Putamen (tissue), 1 donor: ENCODE data around the gene RRAS.
A peak's percentile ranks its signal among the peaks of the same experiment; 100 is the strongest.

Source experiments
- DNase-seq: peaks from one replicate; pipeline ENCODE4 v3.0.0-alpha.2; 2016; ENCODE audit warnings: low spot score

The RRAS gene

GRCh38 chr19:49677231-49677900 is 37.4 kb upstream of the RRAS start, which contains the start of gene PRMT1:
PRMT1 (plus strand) TSS chr19:49677271; CDS start chr19:49677281, 10 bp downstream.
- no peak for DNase-seq

DNA sequence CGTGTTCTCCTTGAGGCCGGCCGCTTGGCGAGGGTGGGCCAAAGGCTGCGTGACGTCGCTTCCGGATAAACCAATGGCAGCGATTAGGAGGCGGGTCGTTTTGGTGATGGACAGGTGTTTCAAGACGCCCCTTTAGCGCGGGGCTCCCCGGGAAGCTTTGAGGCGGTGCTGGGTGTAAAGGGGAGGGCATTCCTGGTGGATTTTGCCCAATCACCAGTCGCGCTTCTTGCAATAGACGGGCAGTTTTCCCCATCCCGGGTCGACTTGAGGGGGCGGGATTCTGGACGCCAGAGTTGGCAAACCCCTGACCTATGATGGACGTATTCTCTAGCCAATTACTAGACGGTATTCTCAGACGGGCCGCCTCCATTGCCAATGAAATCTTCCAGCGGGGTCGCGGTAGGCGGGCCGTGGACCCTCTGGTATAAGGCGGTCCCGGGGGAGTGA is 36.9 kb upstream of the RRAS start:
- peak; percentile 100 for DNase-seq

GRCh38 chr19:49676136-49676783 is 36.3 kb upstream of the RRAS start:
- DNase-seq, result no peak

DNA sequence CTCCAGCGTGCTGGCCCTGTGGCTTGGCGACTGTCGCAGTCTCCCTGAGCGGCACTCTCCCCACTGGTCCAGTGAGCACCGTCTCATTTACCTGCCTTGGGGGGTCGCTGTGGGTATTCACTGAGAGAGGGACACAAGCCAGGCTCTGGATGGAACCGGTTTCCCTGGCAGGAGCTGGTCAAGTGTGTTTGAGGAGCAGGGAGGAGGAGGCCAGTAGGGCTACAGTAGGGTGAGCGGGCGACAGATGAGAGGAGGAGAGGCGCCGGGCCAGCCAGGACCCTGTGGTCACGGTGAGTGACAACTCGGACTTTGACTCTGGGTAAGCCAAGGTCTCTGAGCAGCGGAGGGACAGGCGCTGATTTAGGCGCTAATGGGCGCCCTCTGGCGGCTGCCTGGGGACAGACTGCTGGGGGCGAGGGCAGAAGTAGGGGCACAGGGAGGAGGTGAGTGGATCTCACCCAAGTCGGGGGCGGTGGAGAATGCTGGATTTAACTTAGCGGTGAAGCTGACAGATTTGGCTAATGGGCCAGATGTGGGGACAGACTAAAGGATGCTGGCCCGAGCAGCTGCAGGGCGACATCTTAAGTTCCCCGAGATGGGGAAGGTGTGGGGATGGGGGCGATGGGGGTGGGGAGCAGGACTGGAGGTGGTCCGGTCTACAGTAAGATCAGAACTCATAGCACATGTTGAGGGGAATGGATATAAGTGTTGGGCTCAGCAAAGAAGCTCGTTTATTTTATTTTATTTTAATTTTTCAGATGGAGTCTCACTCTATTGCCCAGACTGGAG is 32.4 kb upstream of the RRAS start:
- no peak for DNase-seq

DNA sequence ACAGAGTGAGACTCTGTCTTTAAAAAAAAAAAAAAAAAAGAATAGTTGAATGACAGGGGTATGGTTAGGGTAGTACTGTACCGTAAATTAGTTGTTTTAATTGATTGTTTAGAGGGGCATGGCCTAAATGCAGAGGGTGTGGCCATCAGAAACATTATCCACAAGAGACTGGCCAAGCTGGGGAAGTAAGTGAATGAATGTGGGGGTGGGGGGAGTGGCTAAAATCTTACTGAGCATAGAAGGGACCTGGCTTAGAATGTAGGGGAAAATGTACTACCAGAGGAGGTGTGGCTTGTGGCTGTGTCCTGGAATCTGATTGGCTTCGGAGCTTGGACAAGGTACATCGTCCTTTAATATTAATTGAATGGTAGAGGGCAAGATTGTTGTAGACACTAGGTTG is 29.6 kb upstream of the RRAS start:
- no peak for DNase-seq

GRCh38 chr19:49667473-49667872 is 27.5 kb upstream of the RRAS start:
- no peak for DNase-seq

GRCh38 chr19:49666120-49666444 is 26.1 kb upstream of the RRAS start:
- DNase-seq, result no peak

DNA sequence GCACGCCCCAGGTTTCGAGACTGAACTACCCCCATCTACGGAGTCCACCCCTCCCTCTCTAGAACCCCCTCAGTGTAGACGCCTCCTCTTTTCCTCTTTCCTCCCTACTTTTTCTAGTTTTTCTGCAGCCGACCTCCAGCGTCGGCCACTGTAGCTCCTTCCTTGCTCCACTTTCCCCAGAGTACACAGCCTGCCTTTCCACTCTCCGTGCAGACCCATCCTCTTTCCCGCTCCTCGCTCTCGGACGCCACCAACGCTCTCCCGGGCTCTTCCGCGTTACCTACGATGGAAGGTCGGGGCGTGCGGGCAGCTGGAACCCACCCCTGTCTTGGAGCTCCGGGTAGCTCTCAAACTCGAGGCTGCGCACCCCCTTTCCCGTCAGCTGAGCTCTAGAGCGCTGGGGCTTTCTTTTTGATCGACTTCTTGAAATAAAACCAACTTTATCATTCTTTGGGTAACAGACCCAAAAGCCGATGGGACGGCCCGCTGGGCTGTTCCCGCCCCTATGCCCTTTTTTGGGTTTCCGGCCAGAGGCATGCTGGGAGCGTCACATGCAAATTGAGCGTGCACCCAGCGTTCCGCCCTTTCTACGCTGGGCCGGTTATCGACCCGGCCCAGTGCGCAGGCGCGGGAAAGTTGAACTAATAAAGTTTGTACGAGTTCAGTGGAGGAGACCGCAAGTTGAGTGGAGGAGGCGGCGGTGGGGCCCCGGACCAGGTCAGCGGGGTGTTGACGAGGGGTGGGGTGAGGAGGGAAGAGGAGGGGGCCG is 25.6 kb upstream of the RRAS start, which contains the start of the genes BCL2L12 and IRF3:
Gene BCL2L12, plus strand, starts transcription at position 583 of the 769 bp plus-strand sequence. CDS start 760 bp downstream, outside the sequence.
Gene IRF3, minus strand, starts transcription at position 507 of the 769 bp plus-strand sequence. CDS start 1,019 bp downstream, outside the sequence.
- DNase-seq, result peak; percentile 94

- DNase-seq, result no peak
Observed at GRCh38 chr19:49665036-49665350, 25.1 kb upstream of the RRAS start.

GRCh38 chr19:49664171-49665035 is 24.5 kb upstream of the RRAS start:
- DNase-seq, result peak; percentile 85

DNA sequence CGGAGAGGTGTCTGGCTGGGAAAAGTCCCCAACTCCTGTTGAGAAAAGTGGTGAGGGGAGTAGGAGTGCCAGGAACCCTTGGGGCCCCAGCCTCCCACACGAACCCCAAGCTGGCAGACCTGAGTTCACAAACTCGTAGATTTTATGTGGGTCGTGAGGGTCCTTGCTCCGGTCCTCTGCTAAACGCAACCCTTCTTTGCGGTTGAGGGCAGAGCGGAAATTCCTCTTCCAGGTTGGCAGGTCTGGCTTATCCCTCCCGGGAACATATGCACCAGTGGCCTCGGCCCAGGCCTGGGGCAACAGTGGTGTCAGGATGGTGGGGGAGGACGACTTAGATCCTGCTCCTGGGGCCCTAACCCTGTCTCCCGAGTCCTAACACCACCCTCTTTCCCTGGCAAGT is 23.3 kb upstream of the RRAS start:
- no peak for DNase-seq

- no peak for DNase-seq
Observed at GRCh38 chr19:49662011-49662410, 22.1 kb upstream of the RRAS start.

DNA sequence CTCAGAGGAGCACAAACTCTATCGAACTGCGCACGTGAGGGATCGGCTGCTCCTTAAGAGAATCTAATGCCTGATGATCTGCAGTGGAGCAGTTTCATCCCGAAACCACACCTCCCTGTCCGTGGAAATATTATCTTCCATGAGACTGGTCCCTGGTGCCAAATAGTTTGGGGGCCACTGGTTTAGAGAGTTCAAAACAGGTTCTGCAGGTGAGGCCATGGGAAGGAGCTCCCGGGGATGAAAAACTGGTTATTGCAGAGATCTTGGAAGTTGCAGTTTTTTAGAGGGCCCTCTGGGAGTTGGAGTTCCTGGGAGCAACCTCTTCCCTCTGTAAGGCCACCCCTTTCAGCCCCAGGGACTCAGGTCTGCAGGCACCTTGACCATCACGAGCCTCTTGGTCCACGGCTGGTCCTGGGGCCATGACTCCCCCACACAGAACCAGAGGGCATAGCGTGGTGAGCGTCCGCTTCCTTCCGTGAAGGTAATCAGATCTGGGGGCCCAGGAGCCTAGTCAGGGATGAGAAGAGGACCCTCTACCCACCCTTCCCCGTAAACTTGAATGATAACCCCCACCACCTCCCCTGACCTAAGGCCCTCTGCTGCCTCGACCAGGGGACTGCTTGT is 20.5 kb upstream of the RRAS start:
- no peak for DNase-seq

GRCh38 chr19:49658566-49659442 is 18.9 kb upstream of the RRAS start:
- no peak for DNase-seq

GRCh38 chr19:49658139-49658517 is 18.2 kb upstream of the RRAS start:
- DNase-seq, result no peak

DNA sequence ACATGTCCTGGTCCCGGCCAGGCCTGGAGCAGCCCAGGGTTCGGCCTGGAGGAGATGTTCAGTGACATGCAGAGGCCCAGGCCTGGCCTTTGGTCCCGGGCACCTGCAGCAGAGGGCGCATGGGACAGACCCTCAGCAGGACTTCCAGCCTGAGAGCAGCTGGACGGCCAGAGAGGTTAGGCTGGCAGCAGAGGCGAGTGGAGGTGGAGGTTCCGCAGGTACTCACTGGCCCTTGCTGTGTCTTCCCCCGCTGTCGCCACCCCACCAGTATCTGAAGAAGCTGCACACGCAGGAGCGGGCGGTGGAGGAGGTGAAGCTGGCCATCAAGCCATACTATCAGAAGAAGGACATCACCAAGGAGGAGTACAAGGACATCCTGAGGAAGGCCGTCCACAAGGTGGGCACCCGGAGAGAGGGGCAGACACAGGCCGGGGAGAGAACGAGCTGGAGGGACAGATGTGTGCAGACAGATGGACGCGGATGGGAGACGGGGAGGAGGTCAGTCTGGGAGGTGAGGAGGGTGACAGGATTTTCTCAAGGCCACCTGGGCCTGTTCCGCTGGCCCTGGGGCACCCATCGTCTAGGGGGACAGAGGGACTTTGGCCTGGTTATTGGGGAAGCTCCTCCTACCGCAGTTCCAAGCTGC is 17.7 kb upstream of the RRAS start:
- no peak for DNase-seq

- no peak for DNase-seq
Observed at GRCh38 chr19:49656456-49657109, 16.6 kb upstream of the RRAS start.

DNA sequence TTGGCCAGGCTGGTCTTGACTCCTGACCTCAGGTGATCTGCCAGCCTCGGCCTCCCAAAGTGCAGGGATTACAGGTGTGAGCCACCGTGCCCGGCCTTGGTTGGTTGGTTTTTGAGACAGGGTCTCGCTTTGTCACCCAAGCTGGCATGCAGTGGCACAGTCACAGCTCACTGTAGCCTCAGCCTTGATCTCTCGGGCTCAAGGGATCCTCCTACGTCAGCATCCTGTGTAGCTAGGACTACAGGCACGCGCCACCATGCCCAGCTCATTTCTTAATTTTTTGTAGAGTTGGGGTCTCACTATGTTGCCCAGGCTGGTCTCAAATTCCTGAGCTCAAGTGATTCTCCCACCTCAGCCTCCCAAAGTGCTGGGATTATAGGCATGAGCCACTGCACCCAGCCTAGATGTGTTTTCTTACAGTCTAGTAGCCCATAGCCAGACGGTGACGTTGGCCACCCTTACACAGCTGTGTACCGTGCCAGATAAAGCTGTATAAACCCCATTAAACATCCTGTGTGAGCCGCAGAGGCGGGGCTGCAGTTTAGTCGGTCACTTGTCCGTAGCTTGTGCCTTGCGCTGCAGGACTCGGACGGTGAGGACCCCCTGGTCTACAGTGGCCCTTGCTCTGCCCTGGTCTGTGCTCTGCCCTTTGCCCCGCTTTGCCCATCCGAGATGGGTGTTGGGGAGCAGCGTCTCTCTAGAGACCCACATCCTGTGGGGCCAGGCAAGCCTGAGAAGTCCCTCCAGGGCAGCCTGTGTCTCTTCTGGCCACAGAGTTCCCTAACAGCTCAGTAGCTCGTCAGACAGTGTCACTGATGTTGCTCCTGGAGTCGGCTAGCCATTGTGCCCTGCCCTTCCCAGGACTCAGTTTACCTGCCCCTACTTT is 15.9 kb upstream of the RRAS start:
- no peak for DNase-seq
